Naive thymus-derived CD4-positive, alpha-beta T cell (primary cell): ENCODE measurements around the gene CAMK4. TPM values are rescaled to one million over a fixed set of nuclear protein-coding genes. Genes with fewer than 3 reads are reported as not detected.
A peak's percentile ranks its signal among the peaks of the same experiment; 100 is the strongest.

ENCODE experiments used
- ATAC-seq: fragments of 150-1000 bp; cut with Tn5 transposase; 2 replicates; pipeline ENCODE4 v1.10.0; 2021; ENCODE audit warnings: mild to moderate bottlenecking, moderate library complexity
- CTCF ChIA-PET: fragments of 350-600 bp; sonication (Branson Sonifier 250); formaldehyde crosslinking; loops from one replicate; lab custom pipeline; 2021; ENCODE audit warnings: antibody characterized with exemption; lab: Charles Lee
- POLR2A ChIA-PET: fragments of 350-600 bp; sonication (Branson Sonifier 250); formaldehyde crosslinking; loops from one replicate; lab custom pipeline; 2021; ENCODE audit warnings: antibody characterized with exemption, inconsistent platforms; lab: Charles Lee
- DNase-seq, 9 donors: peaks; one replicate each; pipeline versions ENCODE4 v3.0.0 to v3.0.0-alpha.2; 2020 to 2022; ENCODE audit warnings: mixed read lengths in 1 of 9
- H3K27ac ChIP-seq: one replicate; pipeline ENCODE4 v1.7.0; 2013; ENCODE audit warnings: mild to moderate bottlenecking, low read depth, low read length, moderate library complexity
- H3K27me3 ChIP-seq, 2 donors: one replicate each; pipeline ENCODE4 v1.7.0; 2013; ENCODE audit warnings: low read length in 2 of 2, mild to moderate bottlenecking in 2 of 2, moderate library complexity in 2 of 2; ENCODE audit not compliant: control insufficient read depth in 2 of 2, insufficient read depth in 2 of 2
- H3K36me3 ChIP-seq, 3 experiments: 1 replicate in 2 of 3; 2 replicates in 1 of 3; pipeline ENCODE4 v1.7.0; 2013; ENCODE audit warnings: low read length in 3 of 3, mild to moderate bottlenecking in 3 of 3, moderate library complexity in 1 of 3; ENCODE audit not compliant: insufficient read depth in 3 of 3, control insufficient read depth in 2 of 3
- H3K4me1 ChIP-seq, 2 donors: one replicate each; pipeline ENCODE4 v1.7.0; 2013; ENCODE audit warnings: low read length in 2 of 2, mild to moderate bottlenecking in 2 of 2, moderate library complexity in 1 of 2; ENCODE audit not compliant: control insufficient read depth in 2 of 2, insufficient read depth in 2 of 2
- H3K4me3 ChIP-seq: 2 replicates; pipeline ENCODE4 v1.7.0; 2013; ENCODE audit warnings: mild to moderate bottlenecking, low read length
- H3K9me3 ChIP-seq, 3 experiments: 1 replicate in 2 of 3; 2 replicates in 1 of 3; pipeline ENCODE4 v1.7.0; 2013; ENCODE audit warnings: low read length in 3 of 3; ENCODE audit not compliant: control insufficient read depth in 2 of 3
- H3K27ac Mint-ChIP-seq, 9 donors: one replicate each; pipeline ENCODE4 v1.8.0; 2020 to 2022; ENCODE audit warnings: mixed read lengths in 9 of 9, mild to moderate bottlenecking in 8 of 9, moderate library complexity in 5 of 9, inconsistent platforms in 2 of 9
- H3K27me3 Mint-ChIP-seq, 5 donors: one replicate each; pipeline ENCODE4 v1.8.0; 2021 to 2022; ENCODE audit warnings: mixed read lengths in 5 of 5, mild to moderate bottlenecking in 1 of 5
- H3K36me3 Mint-ChIP-seq, 5 donors: one replicate each; pipeline ENCODE4 v1.8.0; 2020 to 2022; ENCODE audit warnings: mixed read lengths in 5 of 5, mild to moderate bottlenecking in 3 of 5, inconsistent platforms in 1 of 5
- H3K4me1 Mint-ChIP-seq, 7 donors: one replicate each; pipeline ENCODE4 v1.8.0; 2020 to 2022; ENCODE audit warnings: mixed read lengths in 7 of 7, mild to moderate bottlenecking in 3 of 7, inconsistent platforms in 1 of 7
- H3K4me3 Mint-ChIP-seq, 10 donors: one replicate each; pipeline ENCODE4 v1.8.0; 2020 to 2022; ENCODE audit warnings: mild to moderate bottlenecking in 10 of 10, mixed read lengths in 10 of 10, moderate library complexity in 6 of 10, inconsistent platforms in 2 of 10
- H3K9me3 Mint-ChIP-seq, 11 donors: one replicate each; pipeline ENCODE4 v1.8.0; 2020 to 2022; ENCODE audit warnings: mixed read lengths in 11 of 11, mild to moderate bottlenecking in 4 of 11, inconsistent platforms in 1 of 11, moderate library complexity in 1 of 11
- intact Hi-C, 2 donors: fragments of 100-400 bp; cut with micrococcal nuclease; formaldehyde crosslinking; loops; one replicate each; pipeline ENCODE4 v1.15.1; 2023
- polyA plus RNA-seq, 2 donors: library from polyadenylated mRNA; unstranded; fragments of 300-500 nt; fragmentation: Illumina TruSeq; gene quantifications; one replicate each; pipeline ENCODE4 v1.2.3, GENCODE V29; 2021
- total RNA-seq, 6 experiments: library from RNA in 5 of 6; stranded (reverse) in 5 of 6; gene quantifications; 1 replicate in 5 of 6; 2 replicates in 1 of 6; pipeline ENCODE4 v1.2.3 and lab custom pipeline; 2021 to 2026

CAMK4 gene
- total and polyA plus RNA-seq, 7 experiments from 2014 or later: 118 to 366 (median 200) TPM

- H3K36me3 Mint-ChIP-seq: peaks cover 6 to 71% (median 42%) of the 10 kb centered on the region in 5 donors
- H3K27me3 Mint-ChIP-seq: no peaks in the 10 kb centered on the region
- no peak for DNase-seq
- ChIA-PET POLR2A (interaction anchor here (1.2 kb wide), 1 partner anchor 10 kb away, joined by 3 read pairs; no protein-coding TSS in a partner anchor), CTCF (interaction anchor here (0.6 kb wide), 1 partner anchor 13 kb away, joined by 3 read pairs; no protein-coding TSS in a partner anchor)
- no peaks in the 10 kb centered on the region for H3K9me3 ChIP-seq
- peaks cover 4 to 61% (median 49%) of the 10 kb centered on the region in 7 donors for H3K4me1 Mint-ChIP-seq
- intact Hi-C loops: loop anchor here in 1 of 2 donors (2.0 kb wide), 1 partner anchor 13 kb away; no protein-coding TSS in a partner anchor
- peaks cover 0 to 3% (median 0%) of the 10 kb centered on the region in 11 donors for H3K9me3 Mint-ChIP-seq
- ATAC-seq: no peak
- H3K27me3 ChIP-seq: no peaks in the 10 kb centered on the region
- H3K27ac ChIP-seq: no peak overlapping the region
- H3K27ac Mint-ChIP-seq: peak overlapping the region in 6 of 9 donors; percentile 0 to 72 (median 62)
- H3K4me1 ChIP-seq: peaks cover 0 to 4% of the 10 kb centered on the region in 2 donors
- H3K4me3 Mint-ChIP-seq: peak overlapping the region in 3 of 10 donors; percentile 21 to 44 (median 39)
- H3K4me3 ChIP-seq: no peak overlapping the region
- peaks cover 0 to 50% (median 5%) of the 10 kb centered on the region in 3 experiments for H3K36me3 ChIP-seq
These were observed 223.6 kb downstream of the CAMK4 start for GRCh38 chr5:111447822-111448221.

DNA sequence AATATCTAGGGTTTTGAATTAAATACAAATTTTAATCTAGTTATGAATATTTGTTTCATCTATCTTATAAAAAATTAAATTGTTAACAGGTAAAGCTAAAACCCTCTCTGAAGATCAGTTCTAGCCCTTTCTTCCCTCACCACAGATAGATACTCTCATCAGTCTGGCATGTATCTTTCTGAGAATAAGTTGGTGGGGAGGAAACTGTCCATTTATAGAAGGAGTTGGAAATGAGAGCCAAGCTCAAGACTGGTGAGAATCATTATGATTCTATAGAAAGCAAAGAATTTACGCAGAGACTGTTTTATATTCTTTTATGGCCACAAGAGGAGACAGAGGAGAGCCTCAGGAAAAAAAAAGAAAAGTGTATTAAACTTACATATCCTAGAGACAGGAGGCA is 229.1 kb downstream of the CAMK4 start:
- Histone ChIP-seq H3K4me1 (no peaks in the 10 kb centered on the region), H3K27me3 (no peaks in the 10 kb centered on the region), H3K36me3 (peaks cover 0 to 36% (median 5%) of the 10 kb centered on the region in 3 experiments), H3K9me3 (no peaks in the 10 kb centered on the region), H3K4me3 (no peak overlapping the region), H3K27ac (no peak overlapping the region)
- Mint-ChIP-seq H3K27ac (peak overlapping the region in 6 of 9 donors; percentile 28 to 82 (median 66)), H3K9me3 (no peaks in the 10 kb centered on the region), H3K27me3 (no peaks in the 10 kb centered on the region), H3K36me3 (peaks cover 10 to 66% (median 50%) of the 10 kb centered on the region in 5 donors), H3K4me1 (peaks cover 0 to 49% (median 37%) of the 10 kb centered on the region in 7 donors), H3K4me3 (no peak overlapping the region)
- no peak for ATAC-seq
- ChIA-PET CTCF (interaction anchor here (0.7 kb wide), 1 partner anchor 20 kb away, joined by 3 read pairs; no protein-coding TSS in a partner anchor), POLR2A (no interaction called here)
- intact Hi-C loops: no loop called here
- DNase-seq: no peak

- H3K9me3 ChIP-seq: no peaks in the 10 kb centered on the region
- no peaks in the 10 kb centered on the region for H3K27me3 ChIP-seq
- CTCF ChIA-PET: interaction anchor here (0.7 kb wide), 1 partner anchor 19 kb away, joined by 3 read pairs; no protein-coding TSS in a partner anchor
- intact Hi-C loops: loop anchor here in 1 of 2 donors (1.0 kb wide), 1 partner anchor 9 kb away; no protein-coding TSS in a partner anchor
- peaks cover 0 to 52% (median 39%) of the 10 kb centered on the region in 7 donors for H3K4me1 Mint-ChIP-seq
- peaks cover 10 to 67% (median 50%) of the 10 kb centered on the region in 5 donors for H3K36me3 Mint-ChIP-seq
- no peaks in the 10 kb centered on the region for H3K27me3 Mint-ChIP-seq
- H3K4me3 Mint-ChIP-seq: no peak overlapping the region
- no peaks in the 10 kb centered on the region for H3K9me3 Mint-ChIP-seq
- peak overlapping the region in 6 of 9 donors; percentile 21 to 82 (median 48) for H3K27ac Mint-ChIP-seq
- no peaks in the 10 kb centered on the region for H3K4me1 ChIP-seq
- H3K27ac ChIP-seq: no peak overlapping the region
- no peak for DNase-seq
- no peak overlapping the region for H3K4me3 ChIP-seq
- H3K36me3 ChIP-seq: peaks cover 0 to 36% (median 5%) of the 10 kb centered on the region in 3 experiments
- ATAC-seq: no peak
- POLR2A ChIA-PET: no interaction called here
These were observed 229.6 kb downstream of the CAMK4 start for GRCh38 chr5:111453747-111454146.

DNA sequence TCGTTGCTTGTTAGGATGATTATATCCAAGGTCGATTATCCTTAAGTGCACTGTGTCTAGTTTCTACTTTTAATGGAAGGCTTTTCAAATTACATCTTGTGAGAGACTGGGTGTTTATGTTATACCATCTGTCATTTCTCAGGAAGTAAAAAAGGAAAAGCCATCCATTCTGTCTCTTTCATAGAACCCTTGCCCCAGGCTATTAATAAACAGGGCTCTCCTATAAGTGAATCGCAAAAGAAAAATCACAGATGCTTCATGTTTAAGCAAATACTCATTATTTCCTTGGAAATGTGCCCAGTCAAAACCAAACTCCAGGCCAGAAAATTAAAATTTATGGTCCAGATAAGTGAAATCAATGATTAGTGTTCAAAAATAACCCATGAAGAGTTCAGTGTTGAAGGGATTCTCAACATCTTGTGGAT is 230.0 kb downstream of the CAMK4 start:
- Mint-ChIP-seq H3K27ac (peak overlapping the region in 5 of 9 donors; percentile 21 to 72 (median 30)), H3K9me3 (no peaks in the 10 kb centered on the region), H3K36me3 (peaks cover 10 to 71% (median 50%) of the 10 kb centered on the region in 5 donors), H3K4me3 (no peak overlapping the region), H3K27me3 (no peaks in the 10 kb centered on the region), H3K4me1 (peaks cover 0 to 55% (median 38%) of the 10 kb centered on the region in 7 donors)
- Histone ChIP-seq H3K27me3 (no peaks in the 10 kb centered on the region), H3K4me1 (no peaks in the 10 kb centered on the region), H3K4me3 (no peak overlapping the region), H3K27ac (no peak overlapping the region), H3K9me3 (no peaks in the 10 kb centered on the region), H3K36me3 (peaks cover 0 to 35% (median 4%) of the 10 kb centered on the region in 3 experiments)
- intact Hi-C loops: loop anchor here in 1 of 2 donors (1.0 kb wide), 1 partner anchor 8 kb away; no protein-coding TSS in a partner anchor
- no peak for ATAC-seq
- CTCF ChIA-PET: no interaction called here
- POLR2A ChIA-PET: no interaction called here
- no peak for DNase-seq

GRCh38 chr5:111454776-111455175 is 230.6 kb downstream of the CAMK4 start:
- ATAC-seq: no peak
- Histone ChIP-seq H3K9me3 (no peaks in the 10 kb centered on the region), H3K27ac (no peak overlapping the region), H3K4me3 (no peak overlapping the region), H3K4me1 (no peaks in the 10 kb centered on the region), H3K27me3 (no peaks in the 10 kb centered on the region), H3K36me3 (peaks cover 0 to 30% (median 0%) of the 10 kb centered on the region in 3 experiments)
- Mint-ChIP-seq H3K27me3 (no peaks in the 10 kb centered on the region), H3K4me1 (peaks cover 0 to 51% (median 34%) of the 10 kb centered on the region in 7 donors), H3K4me3 (no peak overlapping the region), H3K27ac (peak overlapping the region in 4 of 9 donors; percentile 21 to 72 (median 45)), H3K9me3 (no peaks in the 10 kb centered on the region), H3K36me3 (peaks cover 7 to 67% (median 48%) of the 10 kb centered on the region in 5 donors)
- ChIA-PET POLR2A (interaction anchor here (0.7 kb wide), 1 partner anchor 18 kb away, joined by 3 read pairs; no protein-coding TSS in a partner anchor), CTCF (no interaction called here)
- no peak for DNase-seq
- intact Hi-C loops: loop anchor here in 1 of 2 donors (1.0 kb wide), 1 partner anchor 8 kb away; no protein-coding TSS in a partner anchor

- peaks cover 28 to 64% (median 57%) of the 10 kb centered on the region in 5 donors for H3K36me3 Mint-ChIP-seq
- intact Hi-C loops: loop anchor here in 1 of 2 donors (2.0 kb wide), 1 partner anchor 14 kb away; no protein-coding TSS in a partner anchor
- Histone ChIP-seq H3K36me3 (peaks cover 0 to 20% (median 0%) of the 10 kb centered on the region in 3 experiments), H3K9me3 (no peaks in the 10 kb centered on the region), H3K27ac (no peak overlapping the region), H3K4me3 (no peak overlapping the region), H3K4me1 (no peaks in the 10 kb centered on the region), H3K27me3 (no peaks in the 10 kb centered on the region)
- peak overlapping the region in 3 of 9 donors; percentile 34 to 60 (median 58) for H3K27ac Mint-ChIP-seq
- no peak for DNase-seq
- POLR2A ChIA-PET: no interaction called here
- peaks cover 0 to 14% (median 0%) of the 10 kb centered on the region in 11 donors for H3K9me3 Mint-ChIP-seq
- CTCF ChIA-PET: no interaction called here
- no peak for ATAC-seq
- H3K4me3 Mint-ChIP-seq: no peak overlapping the region
- peaks cover 5 to 52% (median 28%) of the 10 kb centered on the region in 7 donors for H3K4me1 Mint-ChIP-seq
- H3K27me3 Mint-ChIP-seq: no peaks in the 10 kb centered on the region
These were observed 237.1 kb downstream of the CAMK4 start for GRCh38 chr5:111461255-111461671.
